GM18505 (cell line): Measurements from ENCODE around the gene TMEM156.
"Not testable (repeated sequence)": the region's sequence is repeated elsewhere in the genome, so short reads cannot be mapped to it uniquely, and the experiment has no call there.

Experiments used
- ATAC-seq: cut with Tn5 transposase; IDR thresholded peaks from one replicate; pipeline ENCODE4 v1.9.1; 2021; ENCODE audit not compliant: unreplicated experiment
- POLR2A ChIP-seq: IDR thresholded peaks from 4 replicates; pipeline ENCODE4 v1.6.1; 2011; ENCODE audit warnings: borderline replicate concordance; ENCODE audit not compliant: insufficient read depth, insufficient read length; ENCODE audit errors: extremely low read depth

The TMEM156 gene

DNA sequence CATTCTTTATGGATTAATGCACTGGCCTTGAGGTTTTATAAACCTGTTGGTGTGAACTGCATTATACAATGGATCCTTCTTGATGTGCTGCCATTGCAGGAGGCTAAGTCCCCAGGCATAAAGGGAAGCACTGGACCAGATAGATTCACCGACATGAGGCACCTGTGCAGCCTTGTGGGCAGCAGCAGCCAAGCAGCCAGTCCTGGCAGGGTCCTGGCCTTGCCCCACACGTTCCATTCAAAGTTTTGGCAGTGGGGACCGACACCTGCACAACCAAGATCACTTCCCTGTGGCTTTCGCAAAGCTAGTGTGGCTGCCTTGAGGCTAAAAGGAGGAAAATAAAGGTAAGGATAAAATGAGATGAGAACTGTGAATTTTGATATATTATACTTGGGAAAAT, 53.1 kb downstream of the TMEM156 start:
- TF ChIP-seq POLR2A = no peak
- no peak for ATAC-seq

DNA sequence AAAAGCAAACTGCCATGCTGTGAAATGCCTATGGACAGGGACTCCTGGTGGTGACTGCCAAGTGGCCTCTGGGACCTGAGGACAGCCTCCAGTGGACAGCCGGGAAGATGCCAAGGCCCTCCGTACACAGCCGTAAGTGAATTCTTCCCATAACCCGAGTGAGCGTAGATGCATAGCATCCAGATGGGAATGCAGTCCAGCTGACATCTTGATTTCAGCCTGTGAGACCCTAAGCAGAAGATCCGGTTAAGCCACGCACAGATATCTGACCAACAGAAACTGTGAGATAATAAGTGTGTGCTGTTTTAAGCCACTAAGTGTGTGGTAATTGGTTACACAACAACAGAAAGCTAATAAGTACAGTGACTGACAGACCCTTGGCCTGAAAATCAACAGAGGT, 55.9 kb downstream of the TMEM156 start:
- no peak for TF ChIP-seq POLR2A

GRCh38 chr4:38968668-38969067, 63.5 kb downstream of the TMEM156 start:
- ATAC-seq = no peak
- no peak for TF ChIP-seq POLR2A

More for the DNA sequence above, 55.9 kb downstream of the TMEM156 start:
- no peak for ATAC-seq

DNA sequence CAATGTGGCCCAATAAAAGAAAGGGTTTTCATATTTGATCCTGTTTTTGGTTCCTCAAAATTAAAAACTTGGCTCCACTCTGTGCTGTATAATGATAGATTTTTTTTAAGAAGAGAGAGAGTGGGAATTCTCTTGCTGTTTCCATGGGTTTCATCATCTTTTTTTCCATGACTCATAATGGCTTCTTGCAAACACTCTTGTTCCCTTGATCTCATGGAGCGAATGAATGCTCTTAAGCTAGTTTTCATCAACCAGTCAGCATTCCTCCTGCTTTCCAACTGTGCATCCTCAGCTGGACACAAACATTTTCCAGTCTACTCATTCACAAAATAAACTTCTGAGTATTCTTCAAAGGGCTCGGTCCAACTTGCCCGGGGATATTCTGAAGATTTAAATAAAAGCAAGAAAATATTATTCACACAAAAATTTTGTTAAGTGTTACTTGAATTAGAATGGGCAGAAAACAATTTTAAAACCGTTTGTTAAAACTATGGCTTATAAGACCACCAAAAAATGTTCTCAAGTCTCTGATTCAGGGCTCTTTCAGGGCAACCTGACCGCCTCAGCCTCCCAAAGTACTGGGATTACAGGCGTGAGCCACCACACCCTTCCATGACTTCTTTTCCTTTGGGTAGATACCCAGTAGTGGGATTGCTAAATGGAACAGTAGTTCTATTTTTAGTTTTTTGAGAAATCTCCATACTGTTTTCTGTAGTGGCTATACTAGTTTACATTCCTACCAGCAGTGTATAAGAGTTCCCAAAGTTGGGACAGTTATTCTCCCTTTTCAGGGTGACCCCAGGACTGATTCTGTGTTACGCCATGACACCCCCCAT, 64.7 kb downstream of the TMEM156 start:
- TF ChIP-seq POLR2A = no peak
- no peak for ATAC-seq

- no peak for ATAC-seq
- TF ChIP-seq POLR2A = no peak
Measured at GRCh38 chr4:38965866-38966265, 66.3 kb downstream of the TMEM156 start.

GRCh38 chr4:38964942-38965775, 67.0 kb downstream of the TMEM156 start:
- TF ChIP-seq POLR2A = no peak
- no peak for ATAC-seq

DNA sequence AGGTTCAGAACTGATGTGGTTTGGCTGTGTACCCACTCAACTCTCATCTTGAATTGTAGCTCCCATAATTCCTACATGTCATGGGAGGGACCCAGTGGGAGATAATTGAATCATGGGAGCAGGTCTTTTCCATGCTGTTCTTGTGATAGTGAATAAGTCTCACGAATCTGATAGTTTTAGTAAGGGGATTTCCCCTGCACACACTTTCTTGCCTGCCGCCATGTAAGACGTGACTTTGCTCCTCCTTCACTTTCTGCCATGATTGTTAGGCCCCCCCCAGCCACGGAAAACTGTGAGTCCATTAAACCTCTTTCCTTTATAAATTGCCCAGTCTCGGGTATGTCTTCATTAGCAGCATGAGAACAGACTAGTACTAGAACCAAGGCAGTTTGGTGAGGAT, 73.0 kb downstream of the TMEM156 start:
- not testable (repeated sequence) for ATAC-seq

GRCh38 chr4:38958453-38959190, 73.6 kb downstream of the TMEM156 start:
- TF ChIP-seq POLR2A = no peak
- no peak for ATAC-seq

- no peak for TF ChIP-seq POLR2A
- ATAC-seq = no peak
Measured at GRCh38 chr4:38957893-38958292, 74.3 kb downstream of the TMEM156 start.

DNA sequence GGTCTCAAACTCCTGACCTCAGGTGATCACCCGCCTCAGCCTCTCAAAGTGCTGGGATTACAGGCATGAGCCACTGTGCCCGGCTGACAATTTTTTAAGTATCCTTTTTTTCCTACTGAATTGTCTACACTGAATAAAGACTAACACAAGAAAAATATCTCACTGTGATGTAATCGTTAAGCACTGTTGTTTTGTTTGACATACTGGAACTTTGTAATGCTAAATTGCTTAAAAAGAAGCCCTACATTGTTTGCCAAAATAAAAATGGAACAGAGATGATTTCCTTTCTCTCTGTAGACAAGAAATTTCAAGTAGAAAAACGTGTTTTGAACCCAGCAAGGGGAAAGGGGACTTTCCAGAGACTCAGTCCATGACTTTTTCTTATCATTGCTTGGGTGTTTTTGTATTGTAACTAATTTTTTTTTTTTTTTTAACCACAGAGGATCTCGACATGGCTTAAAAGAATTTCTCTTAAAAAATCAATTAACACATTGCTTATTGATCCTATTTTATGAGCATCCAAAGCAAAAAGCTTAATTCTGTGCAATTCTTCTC, 74.9 kb downstream of the TMEM156 start:
- no peak for ATAC-seq

DNA sequence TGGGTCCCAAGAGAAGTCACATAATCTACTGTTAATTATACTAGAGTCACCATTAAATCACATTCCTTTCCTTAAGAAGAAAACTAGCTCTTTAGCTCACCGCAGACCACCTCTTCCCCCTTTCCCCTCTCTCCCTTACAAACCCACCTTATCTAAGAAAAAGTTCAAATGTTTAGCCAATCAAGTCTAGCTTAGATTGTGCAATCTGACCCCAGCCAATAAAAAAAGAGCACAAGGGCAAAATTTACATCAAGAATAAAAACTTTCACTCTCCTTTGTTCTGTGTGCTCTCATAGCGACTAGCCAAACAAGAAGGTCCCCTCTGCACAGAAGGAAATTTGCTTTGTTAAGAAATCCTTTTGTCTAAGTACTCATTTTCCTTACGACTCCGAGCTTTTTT, 76.3 kb downstream of the TMEM156 start:
- TF ChIP-seq POLR2A = no peak
- no peak for ATAC-seq

More for the DNA sequence above, 74.9 kb downstream of the TMEM156 start:
- TF ChIP-seq POLR2A = no peak

DNA sequence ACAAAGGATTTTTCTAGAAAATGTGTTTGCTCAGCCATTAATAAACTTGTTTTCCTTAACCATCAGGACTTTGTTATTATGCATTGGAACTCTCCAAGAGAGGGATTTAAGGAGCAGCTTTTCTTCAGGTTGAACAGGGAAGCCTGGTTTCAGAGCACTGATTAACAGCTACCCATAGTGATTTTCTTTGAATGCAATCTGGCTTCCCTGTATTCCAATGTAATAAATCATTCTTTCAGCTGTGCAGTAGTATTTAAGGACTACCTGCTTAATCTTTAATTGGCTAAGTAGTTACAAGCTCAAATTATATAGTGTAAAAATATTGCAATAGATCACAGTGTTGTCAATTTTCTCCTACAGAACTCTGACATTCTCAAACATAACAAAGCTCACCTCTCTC, 77.5 kb downstream of the TMEM156 start:
- no peak for TF ChIP-seq POLR2A
- no peak for ATAC-seq

DNA sequence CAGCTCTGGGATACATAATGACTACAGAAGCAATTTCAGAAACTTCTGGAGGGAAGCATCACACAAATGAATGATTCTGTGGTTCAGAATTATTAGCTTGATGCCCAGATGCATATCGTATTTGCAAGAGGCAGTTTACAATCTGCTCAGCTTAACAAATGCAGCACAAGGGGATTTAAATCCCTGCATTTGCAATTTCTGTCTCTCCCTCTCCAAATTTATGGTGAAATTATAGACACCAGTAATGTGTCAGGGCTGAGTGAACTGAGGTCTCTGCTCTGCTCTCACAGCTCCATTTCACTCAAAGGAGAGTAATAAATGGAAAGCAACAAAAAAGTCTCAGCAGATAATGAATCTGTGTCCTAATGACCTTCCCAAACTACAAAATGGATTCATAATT, 80.2 kb downstream of the TMEM156 start:
- ATAC-seq = no peak
- no peak for TF ChIP-seq POLR2A

DNA sequence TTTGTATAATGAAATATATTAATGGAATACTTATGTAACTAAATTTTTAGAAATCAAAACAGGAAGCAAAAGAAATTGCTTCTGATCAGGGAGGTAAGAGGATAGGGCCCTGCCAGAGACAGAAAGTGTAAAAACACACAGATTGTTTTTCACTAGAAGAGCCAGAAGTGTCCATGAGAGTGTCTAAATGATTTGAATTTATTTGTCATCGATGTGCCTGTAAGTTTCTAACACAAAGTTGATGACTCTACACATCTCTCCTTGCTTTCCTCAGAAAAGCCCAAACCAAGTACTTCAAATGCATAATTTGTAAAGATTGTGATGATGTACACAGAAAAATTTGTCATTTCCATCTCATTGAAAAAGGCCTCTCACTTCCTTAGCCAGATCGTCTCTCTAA, 80.6 kb downstream of the TMEM156 start:
- TF ChIP-seq POLR2A = no peak
- ATAC-seq = no peak

- no peak for ATAC-seq
- TF ChIP-seq POLR2A = no peak
Measured at GRCh38 chr4:38950734-38951133, 81.5 kb downstream of the TMEM156 start.
